GM18520 (cell line): Measurements from ENCODE around the gene UBA1.

Experiments
- ATAC-seq: cut with Tn5 transposase; IDR thresholded peaks from one replicate; pipeline ENCODE4 v1.9.1; 2021; ENCODE audit not compliant: unreplicated experiment

Gene UBA1

GRCh38 chrX:47169726-47170515, 23.7 kb upstream of the UBA1 start:
- no peak for ATAC-seq

- no peak for ATAC-seq
Measured at GRCh38 chrX:47170861-47171692, 22.6 kb upstream of the UBA1 start.

DNA sequence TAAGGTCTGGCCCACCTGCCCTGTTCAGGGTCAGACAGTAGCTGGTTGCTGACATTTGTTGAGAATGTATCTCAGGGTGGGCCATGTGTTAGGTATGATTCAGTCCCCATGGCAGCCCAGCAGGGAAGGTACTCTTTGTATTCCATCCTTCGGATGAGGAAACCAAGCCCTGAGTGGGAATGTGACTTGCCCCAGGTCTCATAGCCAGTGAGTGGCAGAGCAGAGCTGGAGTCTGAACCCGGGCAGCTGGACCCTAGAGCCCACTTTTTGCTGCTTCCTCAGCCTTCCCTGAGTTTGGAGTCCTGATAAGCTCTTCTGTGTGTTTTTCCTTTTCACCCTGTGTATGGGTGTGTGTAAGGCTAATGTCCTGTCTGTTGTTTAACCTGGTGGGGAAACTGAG, 21.6 kb upstream of the UBA1 start:
- ATAC-seq = no peak

DNA sequence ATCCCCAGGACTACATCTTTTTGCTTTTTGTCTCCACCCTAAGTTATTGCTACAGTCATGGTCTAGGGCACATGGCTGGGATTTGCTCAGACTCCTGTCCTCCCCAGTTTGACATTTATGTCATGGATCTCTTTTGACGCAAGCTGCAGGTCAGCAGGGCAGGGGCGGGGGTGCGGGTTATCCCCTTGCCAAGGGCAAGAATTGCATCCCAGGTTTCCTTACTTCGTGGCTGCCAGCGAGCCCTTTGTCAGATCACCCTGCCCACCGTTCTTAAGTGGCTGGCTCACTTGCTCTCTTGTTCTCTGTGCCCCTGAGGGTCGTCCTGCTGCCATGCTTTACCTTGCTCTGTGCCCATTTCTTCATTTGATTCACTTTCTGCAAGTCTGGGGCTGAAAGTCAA, 21.1 kb upstream of the UBA1 start:
- no peak for ATAC-seq

DNA sequence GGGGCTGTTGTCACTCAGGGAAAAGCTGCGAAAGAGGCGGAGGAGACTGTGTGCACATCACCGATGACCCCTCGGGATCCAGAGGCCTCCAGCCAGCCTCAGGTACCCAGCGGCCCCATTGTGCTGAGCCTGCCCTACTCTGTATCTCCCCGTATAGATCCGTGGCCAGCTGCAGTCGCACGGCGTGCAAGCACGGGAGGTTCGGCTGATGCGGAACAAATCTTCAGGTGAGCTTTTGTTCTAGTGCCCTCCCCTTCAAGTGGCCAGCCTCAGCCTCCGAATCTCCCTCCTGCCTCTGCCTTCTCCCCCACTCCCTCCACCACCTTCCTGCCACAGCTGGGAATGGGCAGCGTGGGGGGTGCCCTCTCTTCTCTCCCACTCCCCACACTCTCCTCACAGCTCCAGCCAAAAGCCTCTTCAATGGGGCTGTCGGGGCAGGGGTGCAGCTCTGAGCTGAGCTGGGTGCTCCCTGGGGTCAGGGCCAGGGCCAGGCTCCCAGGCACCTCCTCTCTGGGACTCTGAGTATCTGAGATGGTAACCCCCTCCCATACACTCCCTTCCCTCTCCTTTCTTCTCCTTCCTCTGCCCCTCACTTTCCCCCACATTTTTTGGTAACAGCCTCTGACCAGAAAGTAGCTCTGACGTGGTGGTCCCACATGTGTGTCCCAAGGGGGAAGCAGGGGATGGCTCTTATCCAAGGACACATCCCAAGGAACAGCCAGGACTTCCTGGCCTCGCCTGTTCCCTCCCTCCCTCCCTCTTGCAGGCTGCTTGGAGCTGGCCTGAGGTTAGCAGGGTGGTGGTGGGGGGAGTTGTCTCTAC, 20.4 kb upstream of the UBA1 start:
- no peak for ATAC-seq

GRCh38 chrX:47174376-47174775, 19.3 kb upstream of the UBA1 start:
- ATAC-seq = no peak

DNA sequence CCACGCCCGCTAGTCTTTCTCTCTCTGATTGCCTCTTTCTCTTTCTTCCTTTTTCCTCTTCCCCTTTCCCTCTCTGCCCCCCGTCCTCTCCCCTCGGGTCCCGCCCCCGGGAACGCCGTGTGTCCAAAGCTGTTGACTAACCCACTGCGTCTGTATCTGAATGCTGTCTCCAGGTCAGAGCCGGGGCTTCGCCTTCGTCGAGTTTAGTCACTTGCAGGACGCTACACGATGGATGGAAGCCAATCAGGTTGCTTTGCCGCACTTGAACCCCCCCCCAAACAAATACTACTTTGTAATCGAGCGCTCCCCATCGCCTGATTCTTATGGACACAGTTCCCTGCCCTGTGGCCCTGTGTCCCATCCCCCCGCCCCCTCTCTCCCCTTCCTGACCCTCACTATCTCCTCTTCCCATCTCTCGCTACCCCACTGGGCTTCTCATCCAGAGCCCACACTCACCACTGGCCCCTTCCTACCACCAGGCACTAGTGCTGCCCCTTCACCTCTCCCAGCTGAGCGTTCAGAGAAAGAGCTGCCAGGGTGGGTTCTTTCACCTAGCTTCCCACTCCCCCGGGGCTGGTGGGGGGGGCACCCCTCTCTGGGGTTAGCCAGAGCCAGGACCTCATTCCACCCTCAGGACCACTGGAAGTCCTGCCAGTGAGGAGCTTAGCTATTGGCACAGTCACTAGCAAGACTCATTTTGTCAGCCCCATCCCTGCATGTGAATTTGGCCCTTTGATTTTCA, 18.6 kb upstream of the UBA1 start:
- ATAC-seq = no peak

GRCh38 chrX:47175588-47175980, 18.0 kb upstream of the UBA1 start:
- no peak for ATAC-seq

DNA sequence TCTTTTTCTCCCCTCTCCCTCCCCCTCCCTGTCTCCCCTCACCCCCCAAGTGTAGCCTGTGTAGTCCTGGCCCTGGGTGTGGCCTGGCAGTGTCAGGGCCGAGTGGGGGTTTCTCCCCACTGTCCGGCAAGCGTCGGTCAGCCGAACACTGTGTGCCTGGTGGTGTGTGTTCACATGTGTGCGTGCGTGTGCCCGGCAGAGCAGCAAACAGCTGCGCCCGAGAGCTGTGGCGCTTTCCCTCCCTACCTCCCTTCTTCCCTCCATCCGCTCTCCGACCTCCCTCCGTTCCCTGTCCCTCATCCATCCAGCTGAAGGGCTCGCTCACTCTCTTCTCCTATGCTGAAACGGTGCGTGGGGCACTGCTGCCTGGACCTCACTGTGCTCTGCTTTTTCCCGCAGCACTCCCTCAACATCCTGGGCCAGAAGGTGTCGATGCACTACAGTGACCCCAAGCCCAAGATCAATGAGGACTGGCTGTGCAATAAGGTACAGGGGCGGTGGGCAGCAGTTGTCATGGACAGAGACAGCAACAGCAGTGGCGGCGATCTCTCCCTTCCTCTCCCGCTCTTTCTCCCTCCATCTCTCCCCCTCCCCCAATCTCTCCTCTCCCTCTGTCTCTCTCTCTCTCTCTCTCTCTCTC, 17.4 kb upstream of the UBA1 start:
- ATAC-seq = no peak

- ATAC-seq = no peak
Measured at GRCh38 chrX:47177079-47177478, 16.6 kb upstream of the UBA1 start.

- ATAC-seq = no peak
Measured at GRCh38 chrX:47178337-47178736, 15.3 kb upstream of the UBA1 start.

DNA sequence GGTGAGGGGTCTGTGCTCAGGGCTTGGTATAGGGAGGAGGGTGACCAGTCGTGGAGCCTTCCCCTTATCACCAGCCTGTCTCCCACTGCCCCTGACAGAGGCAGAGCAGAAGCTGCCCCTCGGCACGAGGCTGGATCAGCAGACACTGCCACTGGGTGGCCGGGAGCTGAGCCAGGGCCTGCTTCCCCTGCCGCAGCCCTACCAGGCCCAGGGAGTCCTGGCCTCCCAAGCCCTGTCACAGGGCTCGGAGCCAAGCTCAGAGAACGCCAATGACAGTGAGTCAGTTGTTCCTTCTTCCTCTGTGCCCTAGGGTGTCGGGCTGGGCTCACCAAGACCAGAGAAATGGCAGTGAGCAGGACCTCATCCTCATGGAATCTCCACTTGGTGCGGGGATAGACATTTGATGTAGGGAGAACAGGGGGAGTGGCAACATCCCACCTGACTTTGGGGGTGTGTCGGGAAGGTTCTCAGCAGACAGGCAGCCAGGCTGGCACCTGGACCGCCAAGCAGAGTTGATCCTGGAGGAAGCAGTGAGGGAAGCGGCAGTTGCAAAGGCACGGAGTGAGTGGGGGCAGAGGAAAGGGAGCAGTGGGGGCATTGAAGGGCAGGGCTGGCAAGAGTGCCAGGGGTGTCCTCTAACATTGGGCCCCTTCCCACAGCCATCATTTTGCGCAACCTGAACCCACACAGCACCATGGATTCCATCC, 14.3 kb upstream of the UBA1 start:
- ATAC-seq = no peak

DNA sequence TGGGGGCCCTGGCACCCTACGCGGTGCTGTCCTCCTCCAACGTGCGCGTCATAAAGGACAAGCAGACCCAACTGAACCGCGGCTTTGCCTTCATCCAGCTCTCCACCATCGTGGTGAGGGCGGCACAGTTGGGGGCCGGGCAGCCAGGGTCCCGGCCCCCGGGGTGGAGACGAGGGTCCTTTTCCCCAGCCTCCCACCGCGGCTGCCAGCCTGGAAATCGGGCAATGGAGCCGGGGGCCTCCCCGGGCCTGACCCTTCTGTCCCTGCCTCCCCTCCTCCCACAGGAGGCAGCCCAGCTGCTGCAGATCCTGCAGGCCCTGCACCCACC, 13.7 kb upstream of the UBA1 start:
- ATAC-seq = no peak

DNA sequence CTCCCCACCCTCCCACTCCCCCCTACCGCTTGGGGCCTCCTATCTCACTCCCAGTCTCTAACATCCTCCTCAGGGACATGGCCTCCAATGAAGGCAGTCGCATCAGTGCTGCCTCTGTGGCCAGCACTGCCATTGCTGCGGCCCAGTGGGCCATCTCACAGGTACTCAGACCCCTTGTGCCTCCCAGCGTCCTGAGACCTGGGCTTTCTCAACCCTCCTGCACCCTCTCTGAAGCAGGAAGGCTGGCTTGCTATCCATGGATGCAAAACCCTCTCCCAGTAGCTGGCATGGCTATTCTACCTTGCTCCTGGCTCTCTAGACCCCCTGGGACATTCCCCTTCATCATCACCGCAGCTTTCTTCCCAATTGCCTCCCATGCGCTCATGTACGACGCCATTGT, 13.3 kb upstream of the UBA1 start:
- no peak for ATAC-seq

DNA sequence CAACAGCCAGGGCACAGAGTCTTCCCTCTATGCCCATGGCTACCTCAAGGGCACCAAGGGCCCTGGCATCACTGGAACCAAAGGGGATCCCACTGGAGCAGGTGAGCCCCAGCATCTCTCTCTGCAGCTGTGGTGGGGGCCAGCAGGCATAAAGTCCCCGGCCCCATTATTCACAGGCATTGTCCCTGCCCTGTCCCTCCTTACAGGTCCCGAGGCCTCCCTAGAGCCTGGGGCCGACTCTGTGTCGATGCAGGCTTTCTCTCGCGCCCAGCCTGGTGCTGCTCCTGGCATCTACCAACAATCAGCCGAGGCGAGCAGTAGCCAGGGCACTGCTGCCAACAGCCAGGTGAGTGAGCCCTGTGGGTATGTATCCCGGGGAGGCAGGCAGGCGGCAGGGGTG, 12.3 kb upstream of the UBA1 start:
- no peak for ATAC-seq

- no peak for ATAC-seq
Measured at GRCh38 chrX:47182106-47182700, 11.4 kb upstream of the UBA1 start.

DNA sequence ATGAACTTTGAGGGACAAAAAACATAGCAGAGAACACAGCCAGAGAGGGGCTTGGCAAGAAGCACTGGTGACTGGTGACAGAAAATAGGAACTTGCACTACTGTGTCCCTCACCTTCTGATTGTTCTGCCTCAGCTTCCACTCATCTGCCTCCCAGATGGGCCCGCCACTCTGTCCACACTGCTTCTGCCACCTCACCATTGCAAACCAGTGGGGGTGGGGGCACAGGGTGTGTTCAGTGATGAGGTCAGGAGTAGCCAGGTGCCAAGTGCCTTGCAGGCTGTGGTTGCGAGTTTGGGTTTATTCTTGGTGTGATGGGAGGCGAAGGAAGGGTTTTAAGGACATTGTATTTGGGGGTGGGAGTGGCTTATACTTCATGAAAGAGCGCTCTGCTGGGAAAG, 9.1 kb upstream of the UBA1 start:
- no peak for ATAC-seq

- no peak for ATAC-seq
Measured at GRCh38 chrX:47185241-47185640, 8.4 kb upstream of the UBA1 start.

GRCh38 chrX:47186096-47186740, 7.4 kb upstream of the UBA1 start:
- ATAC-seq = no peak
